ENCODE data around the gene WDR37.

DNA sequence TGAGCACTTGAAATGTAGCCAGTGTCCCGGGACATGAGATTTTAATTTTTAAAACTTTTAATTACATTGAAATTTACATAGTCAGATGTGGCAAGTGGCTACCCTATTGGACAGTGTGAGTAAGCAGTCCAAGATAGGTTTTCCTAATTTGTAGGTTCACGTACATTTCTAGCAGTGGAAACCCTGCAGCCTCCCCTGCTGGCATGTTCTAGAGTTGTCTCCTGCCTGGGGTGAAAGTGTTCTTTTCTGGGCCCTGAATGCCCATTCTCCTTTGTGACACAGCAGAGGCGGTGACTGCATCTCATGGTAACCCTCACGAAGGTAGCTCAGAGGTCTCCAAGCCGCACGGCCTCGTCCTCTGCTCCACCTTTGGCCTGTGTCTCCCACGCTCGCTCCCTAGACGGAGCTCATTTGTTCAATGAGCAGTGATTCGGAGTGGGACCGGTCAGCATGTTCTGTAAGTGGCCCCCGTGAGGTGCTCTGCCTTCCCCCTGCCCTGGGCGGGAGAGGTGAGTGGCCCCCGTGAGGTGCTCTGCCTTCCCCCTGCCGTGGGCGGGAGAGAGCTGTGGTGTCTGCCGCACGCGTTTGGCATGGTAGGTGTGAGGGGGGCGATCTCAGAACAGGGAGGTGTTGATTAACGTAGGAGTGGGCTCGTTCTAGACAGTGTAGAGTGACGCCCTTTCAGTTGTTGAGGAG lies 18.0 kb downstream of the WDR37 start:
- TF ChIP-seq EZH2 (IDR thresholded peaks at IDR 0.05; ENCODE audit: low read length) (no peak), CTCF (optimal IDR thresholded peaks at IDR 0.05 in 1 of 3, IDR thresholded peaks at IDR 0.05 in 1 of 3, conservative IDR thresholded peaks at IDR 0.05 in 1 of 3; ENCODE audit: extremely low read depth in 1 of 3, insufficient read depth in 2 of 3, low read length in 3 of 3) (peak in 1 of 3 experiments; percentile 31)
